Middle frontal gyrus (tissue), 1 donor: Measurements from ENCODE around the gene FAM168A.

ENCODE experiments used
- DNase-seq: peaks from one replicate; pipeline ENCODE4 v3.0.0-alpha.2; 2015; ENCODE audit warnings: low spot score; ENCODE audit errors: extremely low spot score

Gene FAM168A

DNA sequence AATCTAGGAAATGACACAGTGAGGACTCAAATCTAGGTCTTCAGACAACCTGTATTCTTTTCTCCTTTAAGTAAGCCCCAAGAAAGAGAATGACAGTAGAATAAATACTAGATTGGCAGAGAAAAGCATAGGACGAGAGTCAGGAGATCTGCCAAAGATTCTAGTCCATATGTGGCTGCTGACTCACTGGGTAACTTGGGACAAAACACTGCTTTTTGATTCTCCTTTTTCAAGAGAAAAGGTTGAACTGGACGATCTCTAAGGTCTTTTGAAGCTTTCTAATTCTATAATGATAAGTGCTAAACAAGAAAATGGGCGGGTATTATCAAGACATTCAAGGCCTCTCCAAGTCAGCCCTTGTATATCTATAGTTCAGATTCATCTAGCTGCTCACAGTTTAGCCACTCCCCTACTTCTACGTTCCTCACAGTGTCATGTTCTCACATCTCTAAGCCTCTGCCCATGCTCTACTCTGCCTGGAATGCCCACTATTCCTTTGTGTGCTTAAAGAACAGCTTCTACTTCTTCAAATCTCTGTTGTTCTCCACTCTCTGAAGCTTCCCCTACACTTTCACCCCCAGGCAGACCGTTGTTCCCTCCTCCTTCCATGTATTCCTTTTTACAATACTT, 168.7 kb downstream of the FAM168A start:
- DNase-seq: no peak

DNA sequence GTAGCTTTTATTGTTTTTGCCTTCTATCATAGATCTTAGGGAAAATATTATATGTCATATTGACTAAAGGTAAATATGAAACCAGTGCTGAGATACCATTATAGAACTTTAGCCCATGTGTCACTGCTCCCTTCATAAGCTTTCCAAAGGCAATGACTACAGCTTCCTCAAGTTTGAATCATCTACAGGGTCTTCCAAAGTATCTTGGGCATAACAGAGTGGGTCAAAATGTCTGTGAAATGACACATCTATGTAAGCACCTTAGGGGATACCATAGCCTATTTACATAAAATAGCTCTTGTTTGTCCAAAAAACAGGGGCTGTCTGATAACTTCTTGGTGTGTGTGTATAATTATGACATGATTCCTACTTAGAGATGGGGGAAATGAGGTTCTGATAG, 169.2 kb downstream of the FAM168A start:
- DNase-seq: no peak

DNA sequence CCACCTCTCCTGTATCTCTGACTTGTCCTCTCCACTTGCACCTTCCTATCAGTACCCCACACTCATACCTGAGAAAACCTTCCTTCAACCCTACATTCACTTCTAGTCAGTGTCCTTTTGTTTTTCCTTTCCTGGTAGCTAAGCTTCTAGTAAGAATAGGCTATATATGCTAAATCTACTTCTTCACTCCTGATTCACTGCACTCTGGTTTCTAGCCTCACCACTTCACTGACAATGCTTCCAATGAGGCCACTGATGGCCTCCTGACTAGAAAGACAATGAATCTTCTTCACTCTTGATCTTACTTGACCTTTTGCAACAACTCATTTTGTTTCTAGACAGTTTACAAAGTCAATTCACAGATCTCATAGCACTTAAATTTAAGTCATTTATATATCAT, 169.7 kb downstream of the FAM168A start:
- DNase-seq: no peak

DNA sequence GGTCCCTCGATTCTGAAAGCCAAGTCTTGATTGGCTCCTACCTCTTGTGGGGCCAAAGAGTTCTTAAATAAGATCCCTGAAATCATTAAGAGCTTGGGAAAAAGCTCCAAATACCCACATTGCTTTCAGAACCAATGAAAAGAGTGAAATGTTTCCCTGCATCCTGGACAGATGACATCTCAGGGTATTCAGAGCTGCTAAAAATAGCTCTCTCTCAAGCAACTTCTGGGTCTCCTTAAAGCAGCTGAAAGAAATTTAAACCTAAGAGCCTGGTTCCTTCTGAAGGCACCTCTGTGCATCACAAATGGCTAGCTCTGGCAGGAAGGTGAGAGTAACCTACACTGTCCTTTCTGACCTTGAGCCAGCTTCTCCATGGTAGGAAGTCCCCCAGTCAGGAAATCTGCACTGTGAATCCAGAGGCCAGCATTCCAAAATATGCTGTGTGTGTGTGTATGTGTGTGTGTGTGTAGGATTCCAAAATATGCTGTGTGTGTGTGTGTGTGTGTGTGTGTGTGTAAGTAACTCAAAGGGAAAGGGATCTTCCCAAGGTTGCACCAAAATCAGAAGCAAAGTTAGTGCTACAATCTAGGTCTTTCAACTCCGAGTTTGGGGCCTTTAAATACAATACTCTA, 171.6 kb downstream of the FAM168A start:
- no peak for DNase-seq

DNA sequence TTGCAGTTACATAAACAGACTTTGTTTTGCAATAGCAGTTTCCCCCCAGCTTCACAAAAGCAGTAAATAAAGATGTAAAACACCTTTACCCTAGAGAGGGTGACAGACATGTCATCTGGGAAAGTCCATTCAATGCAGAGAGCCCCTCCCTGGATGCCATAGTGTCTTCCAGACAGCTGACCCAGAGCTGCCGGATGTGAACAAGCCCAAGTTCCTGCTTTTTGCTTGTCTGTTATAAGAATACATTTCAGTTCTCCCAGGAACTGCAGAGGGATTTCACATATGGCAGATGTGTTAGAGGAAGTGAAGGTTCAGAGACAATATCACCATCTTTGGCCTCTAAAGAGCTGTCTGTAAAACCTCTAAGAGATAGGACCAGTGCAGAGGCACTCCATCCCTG, 172.8 kb downstream of the FAM168A start:
- no peak for DNase-seq

DNA sequence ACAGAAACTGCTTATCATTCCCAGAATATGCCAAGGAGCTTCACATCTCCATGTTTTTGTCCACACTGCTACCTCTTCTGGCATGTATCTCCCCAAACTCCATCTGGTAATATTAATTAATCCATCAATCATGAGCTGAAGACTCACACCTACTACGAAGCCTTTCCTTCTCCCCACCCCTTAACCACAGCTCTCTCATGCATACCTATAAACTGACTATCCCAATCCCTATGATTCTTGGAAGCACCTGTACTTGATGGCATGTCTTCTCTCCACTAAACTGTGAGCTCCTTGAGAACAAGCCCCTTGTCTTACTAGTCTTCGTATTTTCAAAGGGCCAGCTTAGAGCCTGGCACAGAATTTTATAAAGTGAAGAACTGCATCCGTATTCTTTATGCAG, 174.4 kb downstream of the FAM168A start:
- DNase-seq: no peak

DNA sequence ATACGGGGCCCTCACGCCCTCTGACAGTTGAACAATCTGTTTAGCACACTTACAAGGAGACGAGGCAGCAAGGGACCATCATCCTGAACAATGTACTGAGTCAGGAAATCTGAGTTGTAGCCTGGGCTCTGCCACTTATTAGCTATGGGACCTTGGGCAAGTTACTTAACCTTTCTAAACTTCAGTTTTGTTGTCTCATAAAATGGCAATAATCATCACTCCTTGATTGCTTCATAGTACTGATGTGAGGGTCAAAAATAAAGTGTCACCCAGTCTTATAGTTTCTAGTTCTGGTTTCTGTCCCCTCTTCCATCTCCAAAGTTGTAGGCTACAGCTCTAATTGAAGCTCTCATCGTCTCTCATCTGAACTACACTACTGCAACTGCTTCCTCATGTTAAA, 175.0 kb downstream of the FAM168A start:
- DNase-seq: no peak

DNA sequence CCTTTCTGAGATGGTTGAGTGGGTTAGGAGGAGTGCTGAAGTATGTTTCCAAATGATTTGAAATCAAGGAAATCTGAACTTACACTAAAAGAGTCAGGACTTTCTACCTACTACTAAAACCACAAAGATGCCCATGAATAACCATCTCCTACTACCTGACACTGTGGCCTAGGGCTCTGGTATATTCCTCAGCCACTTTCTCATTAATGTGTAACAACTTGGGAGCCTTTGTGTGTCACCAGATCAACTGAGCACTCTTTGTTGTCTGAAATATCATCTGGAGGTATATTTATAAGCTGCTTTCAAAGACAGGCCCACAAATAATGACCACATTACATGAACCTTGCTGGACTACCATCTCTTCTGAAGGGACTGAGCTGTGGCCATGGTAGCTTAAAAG, 177.8 kb downstream of the FAM168A start:
- no peak for DNase-seq

DNA sequence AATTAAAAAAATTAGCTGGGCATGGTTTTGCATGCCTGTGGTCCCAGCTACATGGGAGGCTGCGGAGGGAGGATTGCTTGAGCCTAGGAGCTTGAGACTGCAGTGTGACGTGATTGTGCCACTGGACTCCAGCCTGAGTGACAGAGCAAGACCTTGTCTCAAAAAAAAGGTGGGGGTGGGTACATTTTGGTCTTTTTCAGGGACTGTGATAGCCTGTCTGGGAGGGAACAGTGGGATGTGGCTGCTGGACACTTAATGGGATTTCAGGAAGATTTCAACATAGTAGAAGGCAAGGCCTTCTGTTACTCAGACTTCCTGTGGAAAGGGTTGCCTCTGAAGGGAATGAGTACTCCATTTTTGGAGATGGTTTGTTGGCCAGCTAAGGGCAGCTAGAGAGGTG, 181.1 kb downstream of the FAM168A start:
- no peak for DNase-seq

DNA sequence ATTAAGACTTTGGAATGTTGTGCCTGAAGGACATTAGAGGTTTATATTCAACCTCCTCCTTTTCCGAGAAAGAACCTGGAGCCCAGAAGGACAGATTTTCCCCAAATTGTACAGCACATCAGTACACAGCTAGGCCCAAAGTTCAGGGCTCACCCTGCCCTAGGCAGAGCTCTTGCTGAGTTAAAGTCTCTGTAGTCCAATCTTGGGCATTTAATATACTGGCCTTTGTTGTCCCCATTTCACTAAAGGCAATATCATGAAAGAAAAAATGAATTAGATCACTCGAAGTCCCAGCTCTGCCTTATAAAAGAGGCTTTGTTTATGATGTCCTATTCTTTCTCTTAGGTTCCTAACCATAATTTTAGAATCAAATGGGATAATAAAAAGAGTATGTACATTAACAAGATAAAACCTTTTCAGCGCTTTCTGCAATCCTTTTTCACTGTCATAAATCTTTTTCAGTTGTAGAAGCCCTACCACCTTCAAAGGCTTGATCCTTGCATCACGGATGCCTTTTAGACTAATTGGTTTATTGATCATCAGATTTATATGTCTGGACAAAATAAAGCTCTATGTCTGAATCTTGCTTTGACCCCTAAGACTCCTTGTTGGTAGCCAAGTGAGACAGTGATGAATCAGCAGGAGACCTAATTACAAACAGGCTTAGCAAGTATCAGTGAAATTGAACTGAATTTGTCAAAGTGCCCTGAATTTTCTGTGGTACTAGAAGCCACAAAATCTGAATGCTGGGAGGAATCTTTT, 181.9 kb downstream of the FAM168A start:
- DNase-seq: no peak

DNA sequence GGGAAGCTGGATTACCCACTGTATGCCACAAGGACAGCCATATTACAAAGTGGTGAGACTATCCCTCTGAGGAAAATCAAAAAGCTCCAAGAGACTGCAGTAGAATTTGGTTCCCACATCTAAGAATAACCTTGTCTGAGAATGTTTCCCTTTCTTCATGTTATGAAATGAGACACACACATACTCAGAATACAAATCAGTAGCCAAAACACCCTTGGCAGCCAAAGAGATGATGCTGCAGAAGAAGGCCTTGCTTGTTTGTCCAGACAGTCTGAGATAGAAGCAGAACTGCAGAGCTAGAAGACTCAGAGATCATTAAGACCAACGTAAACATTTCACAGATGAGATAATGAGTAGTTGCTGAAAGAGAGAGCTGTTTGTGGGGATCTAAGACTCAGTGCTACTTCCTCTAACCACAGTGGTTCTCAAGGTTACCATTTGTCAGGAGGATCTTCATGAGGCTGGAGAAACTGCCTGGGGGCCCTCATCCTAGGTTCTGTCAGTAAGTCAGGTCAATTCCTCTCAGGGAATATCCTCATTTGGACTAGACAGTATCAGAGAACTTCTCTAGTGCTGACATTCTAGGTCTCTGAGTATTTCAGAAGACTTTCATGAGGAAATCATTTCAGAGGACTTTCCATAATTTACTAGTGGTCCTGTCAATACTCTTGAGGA, 182.8 kb downstream of the FAM168A start:
- peak; percentile 65 for DNase-seq

DNA sequence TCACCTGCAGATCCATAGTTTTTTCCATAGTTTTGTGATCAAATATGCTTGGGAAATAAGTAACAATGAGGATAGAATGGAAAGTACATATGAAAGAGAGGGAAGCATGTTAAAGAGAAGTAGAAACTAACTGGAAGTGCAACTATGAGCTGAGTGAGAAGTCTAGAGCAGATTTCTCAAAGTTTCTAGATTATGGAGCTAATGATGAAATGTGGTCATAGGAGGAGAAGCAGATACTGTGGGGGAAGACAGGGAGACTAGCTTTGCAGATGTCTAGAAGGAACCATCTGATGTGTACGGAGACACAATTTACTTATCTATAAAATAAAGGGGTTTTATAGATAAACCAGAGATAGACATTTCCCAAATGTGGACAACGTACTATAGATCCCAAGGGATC, 184.7 kb downstream of the FAM168A start:
- no peak for DNase-seq

DNA sequence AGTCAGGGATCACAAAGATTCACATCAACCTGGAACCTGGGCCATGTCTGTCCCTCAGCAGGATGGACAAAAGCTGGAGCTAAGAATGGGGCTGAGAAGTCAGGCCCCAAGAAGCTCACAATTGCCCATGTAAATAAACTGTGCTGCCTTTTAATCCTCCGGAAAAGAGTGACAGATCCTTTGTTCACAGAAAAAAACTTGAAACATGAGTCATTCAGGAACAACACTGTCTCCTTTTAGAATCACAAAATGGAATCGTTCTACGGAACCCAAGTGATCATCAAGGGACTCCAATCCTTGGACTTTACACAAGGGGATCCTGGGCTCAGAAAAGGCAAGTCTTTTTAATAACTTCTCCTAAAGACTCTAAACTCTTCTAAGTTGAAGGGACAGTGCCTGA, 185.6 kb downstream of the FAM168A start:
- no peak for DNase-seq

DNA sequence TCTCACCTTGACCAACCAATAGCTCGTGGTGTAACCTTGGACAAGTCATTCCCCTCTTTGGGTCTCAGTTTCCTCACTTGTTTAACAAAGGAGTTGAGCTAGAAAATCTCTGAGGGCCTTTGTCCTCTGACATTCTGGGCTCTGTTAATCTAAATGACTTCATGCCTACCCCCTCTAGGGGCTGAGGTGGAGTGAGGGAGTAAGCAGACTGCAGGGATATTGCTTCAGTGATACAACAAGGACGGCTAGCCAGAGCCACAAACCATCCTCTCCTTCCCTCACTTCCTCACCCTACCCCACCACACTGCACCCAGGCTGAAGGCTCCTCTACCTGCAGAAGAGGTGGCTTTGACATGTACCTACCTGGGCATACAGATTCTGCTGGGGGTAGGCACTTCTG, 186.9 kb downstream of the FAM168A start:
- DNase-seq: no peak

DNA sequence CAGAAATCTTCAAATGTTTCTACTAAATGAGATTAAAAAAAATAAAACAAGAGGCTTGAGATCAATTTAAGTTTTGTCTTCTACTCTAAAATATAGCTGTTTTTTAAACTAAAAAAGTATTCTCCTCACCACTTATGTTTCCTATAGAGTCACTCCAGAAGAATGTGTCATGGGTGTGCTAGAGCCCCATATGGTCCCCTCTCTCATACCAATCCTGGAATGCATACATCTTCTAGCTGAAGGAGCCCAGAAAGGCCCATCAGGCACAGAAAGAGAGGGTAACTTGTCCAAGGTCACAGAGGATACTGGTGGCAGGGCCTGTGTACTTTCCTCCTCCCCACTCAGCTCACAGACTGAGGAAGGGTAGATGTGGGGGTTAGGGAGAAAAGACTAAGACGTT, 187.3 kb downstream of the FAM168A start:
- no peak for DNase-seq

DNA sequence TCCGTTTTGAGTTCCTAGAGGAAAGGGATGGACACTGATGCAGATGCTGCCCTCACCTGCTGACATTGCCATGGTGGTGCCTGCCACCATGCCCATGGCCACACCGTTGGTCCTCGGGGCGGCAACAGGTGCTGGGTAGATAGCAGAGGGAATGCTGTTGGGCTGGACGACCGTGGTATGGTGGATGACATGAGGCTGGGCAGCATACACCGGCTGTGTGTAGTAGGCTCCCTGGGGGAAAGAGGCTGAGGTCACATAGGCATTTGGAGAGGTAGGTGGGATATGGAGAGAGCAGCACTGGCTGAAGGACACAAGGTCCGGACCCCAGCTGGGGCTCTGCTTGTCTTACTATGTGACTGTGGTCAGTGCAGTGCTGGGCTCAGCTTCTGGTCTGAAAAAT, 188.5 kb downstream of the FAM168A start:
- DNase-seq: no peak

DNA sequence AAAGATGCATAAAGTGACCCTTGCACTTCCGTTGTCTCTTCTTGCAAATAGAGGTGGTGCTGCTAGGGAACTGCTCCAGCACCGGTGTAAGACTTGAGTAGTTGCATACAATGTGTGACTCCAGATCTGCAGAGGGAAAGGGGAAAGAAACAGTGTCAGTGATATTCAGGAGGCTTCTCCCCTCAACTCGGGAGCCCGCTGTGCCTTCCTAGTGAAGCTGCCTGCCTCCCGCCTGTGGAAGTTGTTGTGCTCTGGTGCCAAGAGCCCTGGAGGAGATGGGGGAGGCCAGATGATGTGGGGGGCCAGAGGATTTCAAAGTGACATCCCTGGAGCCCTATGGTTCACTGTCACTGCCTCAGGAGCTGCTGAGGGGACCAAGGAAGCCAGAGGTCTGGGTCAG, 191.3 kb downstream of the FAM168A start:
- no peak for DNase-seq

DNA sequence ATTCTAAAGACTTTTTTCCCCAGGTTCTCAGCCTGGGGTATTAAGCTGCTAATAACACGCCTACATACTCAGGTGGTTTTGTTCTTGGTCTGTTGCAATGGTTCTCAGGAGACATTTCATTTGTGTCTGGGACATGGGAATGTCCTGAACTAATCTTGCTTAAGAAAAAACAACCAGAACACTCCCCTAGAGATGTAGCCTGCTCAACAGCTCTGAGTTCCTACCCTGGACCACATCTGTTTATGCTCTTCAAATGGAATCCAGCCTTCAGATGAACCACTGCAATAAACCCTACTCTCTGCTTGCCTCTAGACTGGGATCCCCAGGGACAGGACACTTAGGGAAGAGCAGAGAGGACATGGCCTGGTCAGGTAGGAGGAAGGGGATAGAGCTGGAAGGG, 191.8 kb downstream of the FAM168A start:
- no peak for DNase-seq

DNA sequence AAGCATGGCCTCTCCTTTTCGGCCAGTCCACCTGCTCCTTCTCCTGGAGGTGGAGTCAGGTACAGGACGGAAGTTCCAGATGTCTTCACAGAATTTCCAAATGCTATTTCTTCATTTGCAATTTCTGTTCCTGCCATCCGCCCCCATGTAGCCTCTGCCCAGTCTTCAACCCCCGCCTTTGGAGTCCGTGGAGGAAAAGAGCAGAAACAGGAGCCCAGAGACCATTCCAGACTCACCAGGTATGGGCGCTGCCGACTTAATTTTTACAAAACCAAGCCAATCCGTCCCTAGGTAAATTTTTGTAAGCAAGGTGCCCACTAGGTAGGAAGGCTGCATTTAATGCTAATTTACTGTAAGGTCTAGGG, 192.8 kb downstream of the FAM168A start:
- no peak for DNase-seq

DNA sequence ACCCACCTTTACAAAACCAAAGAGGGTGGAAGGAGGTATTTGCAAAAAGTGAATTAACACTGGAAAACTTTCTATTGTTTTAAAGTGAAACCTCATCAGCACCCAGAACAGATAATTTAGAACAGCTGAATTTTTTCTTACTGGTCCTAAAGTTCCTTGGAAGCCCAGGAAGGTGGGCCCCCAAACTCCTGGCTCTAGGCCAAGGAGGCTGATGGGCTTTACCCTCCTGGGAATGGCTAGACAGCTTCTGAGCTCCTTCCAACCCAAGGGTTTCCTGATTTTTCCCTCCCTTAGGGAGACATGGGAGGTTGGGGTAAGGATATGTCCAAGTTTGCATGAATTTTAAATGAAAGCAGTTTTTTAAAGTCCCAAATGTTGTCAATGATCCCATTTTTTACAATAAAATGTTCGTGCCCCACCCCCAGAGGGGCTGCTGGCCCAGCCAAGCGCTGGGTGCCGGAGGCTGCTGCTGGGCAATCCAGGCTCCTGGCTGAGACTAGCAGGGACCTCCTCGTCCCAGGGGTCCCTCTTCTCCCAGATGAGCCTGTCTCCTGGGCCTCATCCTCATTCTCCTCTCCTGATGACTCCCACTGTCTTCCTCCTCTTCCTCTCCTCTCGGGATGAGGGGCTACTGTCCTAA, 193.3 kb downstream of the FAM168A start:
- DNase-seq: no peak

DNA sequence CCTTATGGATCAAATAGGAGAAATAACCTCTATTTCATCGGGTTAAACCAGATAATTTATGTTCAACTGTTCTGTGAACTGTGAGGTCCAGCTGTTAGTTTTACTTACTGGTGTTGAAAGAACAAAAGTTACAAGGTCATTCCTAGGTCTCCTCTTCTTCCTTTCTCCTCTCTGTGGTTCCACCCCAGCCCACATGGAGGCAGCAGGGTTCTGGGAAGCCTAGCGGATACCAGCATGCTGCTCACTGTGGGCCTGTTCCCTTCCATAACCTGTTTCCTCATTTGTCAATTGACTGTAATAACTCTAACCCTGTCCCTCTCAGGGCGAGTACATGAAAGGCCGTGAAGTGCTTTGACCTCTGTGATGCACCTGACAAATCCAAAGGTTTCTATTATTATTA, 193.9 kb downstream of the FAM168A start:
- no peak for DNase-seq

DNA sequence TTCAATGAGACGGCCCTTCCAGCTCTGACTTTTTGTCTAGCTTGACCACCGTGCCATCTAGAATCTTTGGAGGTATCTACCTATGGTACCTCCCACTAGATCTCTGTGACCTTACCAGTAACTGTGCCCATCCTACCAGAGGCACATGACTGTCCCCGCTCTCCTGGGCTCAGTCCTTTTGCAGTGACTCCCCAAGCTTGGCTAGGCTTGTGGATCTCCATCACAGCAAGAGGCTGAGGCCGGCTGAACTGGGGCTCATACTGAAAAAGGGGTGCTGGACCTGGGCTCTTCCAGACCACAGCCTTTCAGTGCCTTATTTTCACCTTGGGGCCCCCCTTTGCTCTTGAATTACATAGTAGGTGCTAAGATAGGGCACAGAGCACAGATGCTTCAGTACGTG, 194.4 kb downstream of the FAM168A start:
- DNase-seq: no peak
